Naive thymus-derived CD4-positive, alpha-beta T cell (primary cell): ENCODE measurements around the gene STK26. TPM values are rescaled to one million over a fixed set of nuclear protein-coding genes. Genes with fewer than 3 reads are reported as not detected.

Source experiments
- ATAC-seq: fragments of 150-1000 bp; cut with Tn5 transposase; 2 replicates; pipeline ENCODE4 v1.10.0; 2021; ENCODE audit warnings: mild to moderate bottlenecking, moderate library complexity
- CTCF ChIA-PET: fragments of 350-600 bp; sonication (Branson Sonifier 250); formaldehyde crosslinking; loops from one replicate; lab custom pipeline; 2021; ENCODE audit warnings: antibody characterized with exemption; lab: Charles Lee
- POLR2A ChIA-PET: fragments of 350-600 bp; sonication (Branson Sonifier 250); formaldehyde crosslinking; loops from one replicate; lab custom pipeline; 2021; ENCODE audit warnings: antibody characterized with exemption, inconsistent platforms; lab: Charles Lee
- DNase-seq, 9 donors: peaks; one replicate each; pipeline versions ENCODE4 v3.0.0 to v3.0.0-alpha.2; 2020 to 2022; ENCODE audit warnings: mixed read lengths in 1 of 9
- H3K27ac ChIP-seq: one replicate; pipeline ENCODE4 v1.7.0; 2013; ENCODE audit warnings: mild to moderate bottlenecking, low read depth, low read length, moderate library complexity
- H3K27me3 ChIP-seq, 2 donors: one replicate each; pipeline ENCODE4 v1.7.0; 2013; ENCODE audit warnings: low read length in 2 of 2, mild to moderate bottlenecking in 2 of 2, moderate library complexity in 2 of 2; ENCODE audit not compliant: control insufficient read depth in 2 of 2, insufficient read depth in 2 of 2
- H3K36me3 ChIP-seq, 3 experiments: 1 replicate in 2 of 3; 2 replicates in 1 of 3; pipeline ENCODE4 v1.7.0; 2013; ENCODE audit warnings: low read length in 3 of 3, mild to moderate bottlenecking in 3 of 3, moderate library complexity in 1 of 3; ENCODE audit not compliant: insufficient read depth in 3 of 3, control insufficient read depth in 2 of 3
- H3K4me1 ChIP-seq, 2 donors: one replicate each; pipeline ENCODE4 v1.7.0; 2013; ENCODE audit warnings: low read length in 2 of 2, mild to moderate bottlenecking in 2 of 2, moderate library complexity in 1 of 2; ENCODE audit not compliant: control insufficient read depth in 2 of 2, insufficient read depth in 2 of 2
- H3K4me3 ChIP-seq: 2 replicates; pipeline ENCODE4 v1.7.0; 2013; ENCODE audit warnings: mild to moderate bottlenecking, low read length
- H3K9me3 ChIP-seq, 3 experiments: 1 replicate in 2 of 3; 2 replicates in 1 of 3; pipeline ENCODE4 v1.7.0; 2013; ENCODE audit warnings: low read length in 3 of 3; ENCODE audit not compliant: control insufficient read depth in 2 of 3
- H3K27ac Mint-ChIP-seq, 9 donors: one replicate each; pipeline ENCODE4 v1.8.0; 2020 to 2022; ENCODE audit warnings: mixed read lengths in 9 of 9, mild to moderate bottlenecking in 8 of 9, moderate library complexity in 5 of 9, inconsistent platforms in 2 of 9
- H3K27me3 Mint-ChIP-seq, 5 donors: one replicate each; pipeline ENCODE4 v1.8.0; 2021 to 2022; ENCODE audit warnings: mixed read lengths in 5 of 5, mild to moderate bottlenecking in 1 of 5
- H3K36me3 Mint-ChIP-seq, 5 donors: one replicate each; pipeline ENCODE4 v1.8.0; 2020 to 2022; ENCODE audit warnings: mixed read lengths in 5 of 5, mild to moderate bottlenecking in 3 of 5, inconsistent platforms in 1 of 5
- H3K4me1 Mint-ChIP-seq, 7 donors: one replicate each; pipeline ENCODE4 v1.8.0; 2020 to 2022; ENCODE audit warnings: mixed read lengths in 7 of 7, mild to moderate bottlenecking in 3 of 7, inconsistent platforms in 1 of 7
- H3K4me3 Mint-ChIP-seq, 10 donors: one replicate each; pipeline ENCODE4 v1.8.0; 2020 to 2022; ENCODE audit warnings: mild to moderate bottlenecking in 10 of 10, mixed read lengths in 10 of 10, moderate library complexity in 6 of 10, inconsistent platforms in 2 of 10
- H3K9me3 Mint-ChIP-seq, 11 donors: one replicate each; pipeline ENCODE4 v1.8.0; 2020 to 2022; ENCODE audit warnings: mixed read lengths in 11 of 11, mild to moderate bottlenecking in 4 of 11, inconsistent platforms in 1 of 11, moderate library complexity in 1 of 11
- intact Hi-C, 2 donors: fragments of 100-400 bp; cut with micrococcal nuclease; formaldehyde crosslinking; loops; one replicate each; pipeline ENCODE4 v1.15.1; 2023
- polyA plus RNA-seq, 2 donors: library from polyadenylated mRNA; unstranded; fragments of 300-500 nt; fragmentation: Illumina TruSeq; gene quantifications; one replicate each; pipeline ENCODE4 v1.2.3, GENCODE V29; 2021
- total RNA-seq, 6 experiments: library from RNA in 5 of 6; stranded (reverse) in 5 of 6; gene quantifications; 1 replicate in 5 of 6; 2 replicates in 1 of 6; pipeline ENCODE4 v1.2.3 and lab custom pipeline; 2021 to 2026

STK26 gene
- total and polyA plus RNA-seq, 7 experiments from 2014 or later, result 29.7 to 60.7 (median 45.5) TPM

DNA sequence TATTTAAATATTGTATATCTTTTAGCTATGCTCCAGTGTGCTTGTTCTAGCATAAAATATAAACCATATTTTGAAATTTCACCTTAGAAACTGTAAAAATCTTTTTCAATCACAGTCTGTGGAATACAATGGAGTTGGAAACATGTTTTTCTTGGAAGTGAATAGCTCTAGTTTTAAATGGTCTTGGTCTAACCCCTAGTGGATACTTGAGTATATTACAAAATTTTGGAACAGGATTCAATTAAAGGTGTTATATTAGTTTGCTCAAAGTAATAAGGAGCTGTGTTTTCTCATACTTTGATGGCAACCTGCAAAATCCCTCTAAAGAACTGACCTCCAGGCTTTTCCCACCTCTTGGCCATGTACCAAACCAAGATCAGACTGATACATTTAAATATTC lies 48.2 kb downstream of the STK26 start:
- Histone ChIP-seq H3K36me3 (peaks cover 0 to 18% (median 5%) of the 10 kb centered on the region in 3 experiments), H3K9me3 (no peaks in the 10 kb centered on the region), H3K4me3 (no peak overlapping the region), H3K27me3 (no peaks in the 10 kb centered on the region), H3K4me1 (no peaks in the 10 kb centered on the region), H3K27ac (no peak overlapping the region)
- H3K36me3 Mint-ChIP-seq, result peaks cover 0 to 16% (median 4%) of the 10 kb centered on the region in 5 donors
- no peaks in the 10 kb centered on the region for H3K27me3 Mint-ChIP-seq
- ChIA-PET CTCF (interaction anchor here (1.2 to 2.1 kb wide), 6 partner anchors 9 to 228 kb away, joined by 4 to 8 read pairs (median 6); partner anchors contain the start of gene RAP2C), POLR2A (no interaction called here)
- H3K27ac Mint-ChIP-seq, result no peak overlapping the region
- no peak overlapping the region for H3K4me3 Mint-ChIP-seq
- H3K4me1 Mint-ChIP-seq, result peaks cover 0 to 3% (median 0%) of the 10 kb centered on the region in 7 donors
- intact Hi-C loops, result loop anchor here (1.0 to 5.0 kb wide), 6 partner anchors 48 to 230 kb away; partner anchors contain the start of gene STK26 (in 1 of the 2)
- H3K9me3 Mint-ChIP-seq, result no peaks in the 10 kb centered on the region
- ATAC-seq, result no peak
- peak in 2 of 9 donors; percentile 9 to 18 for DNase-seq

DNA sequence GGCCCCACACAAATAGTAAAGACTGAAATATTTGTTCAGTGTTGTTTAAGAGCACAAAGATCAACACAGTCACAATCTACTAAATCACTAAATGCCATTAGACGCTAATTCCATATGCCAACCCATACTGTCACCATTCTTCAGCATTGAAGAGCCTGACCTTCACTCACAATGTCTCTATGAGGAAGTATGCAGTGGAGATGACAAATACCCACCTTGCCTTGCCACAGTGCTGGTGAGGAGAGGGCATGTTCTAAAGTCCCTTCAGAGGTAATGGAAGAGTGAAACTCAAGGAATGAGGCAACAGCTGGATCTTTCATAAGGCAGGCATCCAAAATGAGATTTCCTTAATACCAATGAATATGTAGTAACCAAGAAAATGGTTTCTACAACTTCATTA lies 54.3 kb downstream of the STK26 start:
- DNase-seq (no peak), ATAC-seq (no peak)
- peaks cover 0 to 5% (median under 1%) of the 10 kb centered on the region in 3 experiments for H3K36me3 ChIP-seq
- peaks cover 0 to 1% (median 0%) of the 10 kb centered on the region in 7 donors for H3K4me1 Mint-ChIP-seq
- peaks cover 0 to 6% (median 0%) of the 10 kb centered on the region in 5 donors for H3K36me3 Mint-ChIP-seq
- no peaks in the 10 kb centered on the region for H3K27me3 ChIP-seq
- ChIA-PET POLR2A (no interaction called here), CTCF (no interaction called here)
- H3K27ac ChIP-seq, result no peak overlapping the region
- H3K9me3 ChIP-seq, result no peaks in the 10 kb centered on the region
- intact Hi-C loops, result no loop called here
- H3K27me3 Mint-ChIP-seq, result no peaks in the 10 kb centered on the region
- no peak overlapping the region for H3K4me3 ChIP-seq
- no peak overlapping the region for H3K4me3 Mint-ChIP-seq
- H3K4me1 ChIP-seq, result no peaks in the 10 kb centered on the region
- peaks cover 0 to 1% (median 0%) of the 10 kb centered on the region in 11 donors for H3K9me3 Mint-ChIP-seq
- H3K27ac Mint-ChIP-seq, result peak overlapping the region in 3 of 9 donors; percentile 26 to 52 (median 31)

DNA sequence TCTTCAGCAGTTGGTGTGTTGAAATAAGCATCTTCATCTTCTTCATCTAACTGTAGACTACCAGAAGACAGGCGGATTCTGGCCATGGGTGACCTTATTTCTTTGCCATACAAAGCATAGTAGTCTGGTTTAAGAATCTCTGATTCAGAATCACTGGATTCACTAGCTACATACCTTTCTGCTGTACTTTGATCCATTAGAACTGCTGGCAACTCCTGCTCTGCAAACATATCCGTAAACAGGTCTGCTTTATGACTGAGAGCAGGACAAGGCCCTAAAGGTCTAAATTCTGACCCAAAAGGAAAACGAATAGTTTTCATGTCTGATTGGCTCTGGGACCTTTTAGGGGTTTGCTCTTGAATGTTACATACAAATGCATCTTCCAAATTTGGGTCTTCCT lies 54.8 kb downstream of the STK26 start:
- H3K27me3 Mint-ChIP-seq, result no peaks in the 10 kb centered on the region
- H3K4me1 ChIP-seq, result no peaks in the 10 kb centered on the region
- peaks cover 0 to 1% (median 0%) of the 10 kb centered on the region in 11 donors for H3K9me3 Mint-ChIP-seq
- H3K9me3 ChIP-seq, result no peaks in the 10 kb centered on the region
- DNase-seq (no peak), ATAC-seq (no peak)
- no peak overlapping the region for H3K27ac ChIP-seq
- H3K27me3 ChIP-seq, result no peaks in the 10 kb centered on the region
- peaks cover 0 to 5% (median 0%) of the 10 kb centered on the region in 3 experiments for H3K36me3 ChIP-seq
- no peak overlapping the region for H3K4me3 Mint-ChIP-seq
- no peak overlapping the region for H3K4me3 ChIP-seq
- ChIA-PET CTCF (interaction anchor here (0.6 kb wide), 1 partner anchor 55 kb away, joined by 3 read pairs; the partner anchor contains the start of gene STK26), POLR2A (no interaction called here)
- peaks cover 0 to 1% (median 0%) of the 10 kb centered on the region in 7 donors for H3K4me1 Mint-ChIP-seq
- peaks cover 0 to 4% (median 0%) of the 10 kb centered on the region in 5 donors for H3K36me3 Mint-ChIP-seq
- no peak overlapping the region for H3K27ac Mint-ChIP-seq
- intact Hi-C loops, result no loop called here

DNA sequence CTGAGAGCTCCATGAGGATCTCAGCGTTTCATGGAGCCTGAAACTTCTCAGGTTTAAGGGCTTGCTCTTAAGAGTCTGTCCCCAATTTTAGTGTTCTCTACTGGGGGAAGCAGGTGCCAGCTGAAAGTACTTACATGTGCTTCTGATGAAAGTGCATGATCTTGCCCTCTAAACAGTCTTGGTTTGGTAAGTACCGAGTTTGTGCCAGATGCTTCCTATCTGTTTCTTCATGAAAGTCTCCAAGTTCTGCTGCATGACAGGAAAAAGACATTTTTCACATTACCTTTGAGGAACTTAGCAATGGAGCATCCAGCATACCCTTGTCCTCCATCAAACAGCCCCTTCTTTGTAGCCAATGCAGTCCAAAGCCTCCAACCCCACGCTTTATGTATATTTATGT lies 62.7 kb downstream of the STK26 start:
- no peaks in the 10 kb centered on the region for H3K4me1 ChIP-seq
- H3K4me3 Mint-ChIP-seq, result no peak overlapping the region
- DNase-seq (no peak), ATAC-seq (no peak)
- H3K27ac ChIP-seq, result no peak overlapping the region
- no peak overlapping the region for H3K4me3 ChIP-seq
- ChIA-PET POLR2A (no interaction called here), CTCF (no interaction called here)
- H3K9me3 ChIP-seq, result no peaks in the 10 kb centered on the region
- H3K27ac Mint-ChIP-seq, result no peak overlapping the region
- no peaks in the 10 kb centered on the region for H3K36me3 Mint-ChIP-seq
- peaks cover 0 to 1% (median 0%) of the 10 kb centered on the region in 11 donors for H3K9me3 Mint-ChIP-seq
- peaks cover 0 to 8% (median 4%) of the 10 kb centered on the region in 7 donors for H3K4me1 Mint-ChIP-seq
- no peaks in the 10 kb centered on the region for H3K36me3 ChIP-seq
- intact Hi-C loops, result no loop called here
- H3K27me3 ChIP-seq, result no peaks in the 10 kb centered on the region
- H3K27me3 Mint-ChIP-seq, result peaks cover 0 to 3% (median 0%) of the 10 kb centered on the region in 5 donors

DNA sequence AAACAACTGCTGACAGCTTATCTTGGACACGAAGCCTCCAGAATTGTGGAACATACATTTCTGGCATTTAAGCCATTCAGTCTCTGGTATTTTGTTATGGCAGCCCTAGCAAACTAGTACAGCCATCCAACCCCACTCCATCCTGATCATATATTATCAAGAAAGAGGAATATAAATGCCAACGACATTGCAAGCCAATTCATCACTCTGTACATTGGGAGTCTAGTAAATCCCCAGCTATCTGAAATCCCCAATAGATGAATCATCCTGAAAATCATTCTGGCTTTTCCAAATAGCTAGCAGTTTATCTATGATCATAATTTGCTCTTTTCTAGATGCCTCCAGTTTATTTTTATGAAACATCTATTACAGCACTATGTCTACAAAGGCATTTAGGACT lies 63.6 kb downstream of the STK26 start:
- H3K36me3 Mint-ChIP-seq, result no peaks in the 10 kb centered on the region
- Histone ChIP-seq H3K4me3 (no peak overlapping the region), H3K27ac (no peak overlapping the region), H3K27me3 (no peaks in the 10 kb centered on the region), H3K4me1 (no peaks in the 10 kb centered on the region), H3K9me3 (no peaks in the 10 kb centered on the region), H3K36me3 (no peaks in the 10 kb centered on the region)
- no peak overlapping the region for H3K4me3 Mint-ChIP-seq
- ChIA-PET CTCF (no interaction called here), POLR2A (no interaction called here)
- H3K4me1 Mint-ChIP-seq, result peaks cover 0 to 13% (median 7%) of the 10 kb centered on the region in 7 donors
- H3K27ac Mint-ChIP-seq, result no peak overlapping the region
- peaks cover 0 to 7% (median 0%) of the 10 kb centered on the region in 5 donors for H3K27me3 Mint-ChIP-seq
- no peak for DNase-seq
- peaks cover 0 to 1% (median 0%) of the 10 kb centered on the region in 11 donors for H3K9me3 Mint-ChIP-seq
- intact Hi-C loops, result no loop called here
- no peak for ATAC-seq

DNA sequence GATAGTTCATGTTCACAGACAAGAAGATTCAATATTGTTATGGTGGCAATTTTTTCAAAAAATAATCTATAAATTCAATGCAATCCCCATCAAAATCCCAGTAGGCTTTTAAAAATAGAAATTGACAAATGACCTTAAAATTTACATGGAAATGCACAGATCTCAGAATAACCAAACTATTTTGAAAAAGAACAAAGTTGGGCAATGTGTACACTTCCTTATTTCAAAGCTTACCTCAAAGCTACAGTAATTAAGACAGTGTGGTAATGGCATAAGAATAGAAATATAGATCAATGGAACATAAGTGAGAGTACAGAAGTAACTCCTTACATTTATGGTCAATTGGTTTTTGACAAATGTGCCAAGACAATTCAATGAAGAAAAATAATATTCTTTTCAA lies 65.8 kb downstream of the STK26 start:
- H3K9me3 Mint-ChIP-seq, result no peaks in the 10 kb centered on the region
- H3K27ac ChIP-seq, result no peak overlapping the region
- no peaks in the 10 kb centered on the region for H3K9me3 ChIP-seq
- H3K36me3 Mint-ChIP-seq, result no peaks in the 10 kb centered on the region
- no peak overlapping the region for H3K4me3 ChIP-seq
- ATAC-seq (no peak), DNase-seq (no peak)
- ChIA-PET CTCF (no interaction called here), POLR2A (no interaction called here)
- intact Hi-C loops, result no loop called here
- peaks cover 0 to 7% (median 0%) of the 10 kb centered on the region in 5 donors for H3K27me3 Mint-ChIP-seq
- H3K4me1 Mint-ChIP-seq, result peaks cover 0 to 13% (median 7%) of the 10 kb centered on the region in 7 donors
- H3K27ac Mint-ChIP-seq, result no peak overlapping the region
- no peaks in the 10 kb centered on the region for H3K27me3 ChIP-seq
- H3K36me3 ChIP-seq, result no peaks in the 10 kb centered on the region
- H3K4me3 Mint-ChIP-seq, result no peak overlapping the region
- H3K4me1 ChIP-seq, result no peaks in the 10 kb centered on the region
